HEK293 (cell line): ENCODE data around the gene RPS19BP1.

Experiments used
- CTCF ChIA-PET: fragments of 350-600 bp; formaldehyde crosslinking; extraction: SDS; loops from one replicate; lab custom pipeline; 2021; ENCODE audit warnings: antibody characterized with exemption; lab: Yijun Ruan, JAX
- POLR2A ChIA-PET: fragments of 300-600 bp; formaldehyde crosslinking; extraction: SDS; loops from one replicate; lab custom pipeline; 2020; ENCODE audit warnings: antibody characterized with exemption, inconsistent platforms; lab: Yijun Ruan, JAX
- H3K27ac ChIP-seq: fragments of 200-500 bp; sonication (Bioruptor generic); 2 replicates; pipeline ENCODE4 v1.5.1; 2014; ENCODE audit warnings: low read depth, low read length, control low read depth, inconsistent platforms; ENCODE audit errors: extremely low read depth
- H3K36me3 ChIP-seq, 2 experiments: fragments of 200-500 bp in 1 of 2; sonication (Bioruptor generic) in 1 of 2; 1 replicate in 1 of 2; 2 replicates in 1 of 2; pipeline ENCODE4 v1.5.1; 2014 to 2017; ENCODE audit warnings: inconsistent platforms in 2 of 2, low read length in 2 of 2; ENCODE audit not compliant: control insufficient read depth in 2 of 2, insufficient read depth in 1 of 2
- H3K4me1 ChIP-seq: fragments of 200-500 bp; sonication (Bioruptor generic); 2 replicates; pipeline ENCODE4 v1.5.1; 2014; ENCODE audit warnings: mild to moderate bottlenecking, low read length, inconsistent platforms; ENCODE audit not compliant: control insufficient read depth, insufficient read depth
- H3K4me3 ChIP-seq: 2 replicates; pipeline ENCODE4 v1.5.1; 2011; ENCODE audit warnings: low read depth, mild to moderate bottlenecking, control low read depth, low read length, moderate library complexity
- H3K9me3 ChIP-seq: fragments of 200-500 bp; sonication (Bioruptor generic); 2 replicates; pipeline ENCODE4 v1.5.1; 2014; ENCODE audit warnings: low read depth, low read length, inconsistent platforms; ENCODE audit not compliant: control insufficient read depth, insufficient read depth
- GFI1B ChIP-seq: fragments of 450-650 bp; formaldehyde crosslinking; IDR thresholded peaks from 2 replicates; pipeline ENCODE4 v1.5.1; 2016; ENCODE audit warnings: missing biosample characterization, missing genetic modification characterization
- HOXC10 ChIP-seq: sonication (generic); formaldehyde crosslinking; IDR thresholded peaks from 2 replicates; pipeline ENCODE4 v1.8.1; 2023; ENCODE audit warnings: mild to moderate bottlenecking, missing genetic modification reagents
- INSM2 ChIP-seq: fragments of 450-650 bp; formaldehyde crosslinking; IDR thresholded peaks from 2 replicates; pipeline ENCODE4 v1.5.1; 2016; ENCODE audit warnings: missing biosample characterization, missing genetic modification characterization
- PRDM10 ChIP-seq: fragments of 450-650 bp; formaldehyde crosslinking; IDR thresholded peaks from 2 replicates; pipeline ENCODE4 v1.5.1; 2016; ENCODE audit warnings: missing biosample characterization, missing genetic modification characterization
- PRDM2 ChIP-seq: fragments of 450-650 bp; formaldehyde crosslinking; IDR thresholded peaks from 2 replicates; pipeline ENCODE4 v1.5.1; 2016; ENCODE audit warnings: missing biosample characterization, missing genetic modification characterization, borderline replicate concordance
- ZNF324 ChIP-seq: fragments of 450-650 bp; formaldehyde crosslinking; IDR thresholded peaks from 2 replicates; pipeline ENCODE4 v1.5.1; 2016; ENCODE audit warnings: missing biosample characterization, missing genetic modification characterization
- ZNF488 ChIP-seq: fragments of 450-650 bp; formaldehyde crosslinking; IDR thresholded peaks from 2 replicates; pipeline ENCODE4 v1.5.1; 2016; ENCODE audit warnings: missing biosample characterization, missing genetic modification characterization
- ZNF510 ChIP-seq: fragments of 450-650 bp; formaldehyde crosslinking; IDR thresholded peaks from 2 replicates; pipeline ENCODE4 v1.5.1; 2018; ENCODE audit warnings: mild to moderate bottlenecking, missing genetic modification characterization, missing biosample characterization; ENCODE audit not compliant: insufficient replicate concordance
- ZNF555 ChIP-seq: fragments of 450-650 bp; formaldehyde crosslinking; conservative IDR thresholded peaks from 2 replicates; pipeline ENCODE4 v1.5.1; 2017; ENCODE audit warnings: missing biosample characterization, mild to moderate bottlenecking, missing genetic modification characterization, inconsistent platforms
- ZNF629 ChIP-seq: fragments of 450-650 bp; formaldehyde crosslinking; IDR thresholded peaks from 2 replicates; pipeline ENCODE4 v1.5.1; 2017; ENCODE audit warnings: missing biosample characterization, missing genetic modification characterization
- ZNF843 ChIP-seq: fragments of 450-650 bp; formaldehyde crosslinking; IDR thresholded peaks from 2 replicates; pipeline ENCODE4 v1.5.1; 2016; ENCODE audit warnings: missing biosample characterization, missing genetic modification characterization

The RPS19BP1 gene

GRCh38 chr22:39517470-39517869, 15.1 kb downstream of the RPS19BP1 start:
- H3K27ac ChIP-seq, result no peak overlapping the region
- H3K36me3 ChIP-seq, result peaks cover 34 to 71% of the 10 kb centered on the region in 2 experiments
- H3K9me3 ChIP-seq, result no peaks in the 10 kb centered on the region
- TF ChIP-seq PRDM2 (tag by site-specific recombination) (no peak), HOXC10 (CRISPR knock-in tag) (no peak), ZNF488 (tag by site-specific recombination) (no peak), GFI1B (tag by site-specific recombination) (no peak), ZNF510 (tag by site-specific recombination) (no peak), ZNF555 (no peak), ZNF843 (no peak), ZNF324 (no peak), PRDM10 (no peak), ZNF629 (tag by site-specific recombination) (no peak), INSM2 (tag by site-specific recombination) (no peak)
- CTCF ChIA-PET, result interaction anchor here (0.5 to 5.4 kb wide), 12 partner anchors 9 to 999 kb away, joined by 3 to 84 read pairs (median 4); partner anchors contain the start of gene RPS19BP1
- H3K4me1 ChIP-seq, result 0 out of 2 replicates have a peak, but pooled peaks cover 5% of the 10 kb centered on the region
- no peak overlapping the region for H3K4me3 ChIP-seq
- POLR2A ChIA-PET, result interaction anchor here (0.6 to 3.6 kb wide), 8 partner anchors 10 to 198 kb away, joined by 3 to 25 read pairs (median 4); partner anchors contain the start of genes MIEF1 and RPL3
